Mononuclear cell (primary cell): Measurements from ENCODE around the gene AOC2. TPM values are rescaled to one million over a fixed set of nuclear protein-coding genes. Genes with fewer than 3 reads are reported as not detected.

Experiments
- H3K27me3 ChIP-seq: 2 replicates; pipeline ENCODE4 v1.6.0; 2011; ENCODE audit warnings: low read length, control low read depth; ENCODE audit not compliant: insufficient read depth
- H3K4me1 ChIP-seq: 2 replicates; pipeline ENCODE4 v1.5.1; 2011; ENCODE audit warnings: mild to moderate bottlenecking, low read length, control low read depth; ENCODE audit not compliant: insufficient read depth
- H3K4me3 ChIP-seq: 2 replicates; pipeline ENCODE4 v1.5.1; 2011; ENCODE audit warnings: mild to moderate bottlenecking, low read length, moderate library complexity
- H3K9me3 ChIP-seq: 2 replicates; pipeline ENCODE4 v1.5.1; 2011; ENCODE audit warnings: low read depth, mild to moderate bottlenecking, control low read depth, low read length
- total RNA-seq: library from RNA; depleted of rRNA; stranded (reverse); fragments of >200 nt; gene quantifications from one replicate; pipeline ENCODE4 v1.2.3, GENCODE V29; 2012

The AOC2 gene
- 1.5 TPM for total RNA-seq

GRCh38 chr17:42844271-42844670 is at the start of gene AOC2:
Gene AOC2, plus strand, starts transcription at chr17:42844580. Its CDS starts 47 bp downstream, at chr17:42844627.
- Histone ChIP-seq H3K27me3 (no peaks in the 10 kb centered on the region), H3K9me3 (no peaks in the 10 kb centered on the region), H3K4me1 (peaks cover 22% of the 10 kb centered on the region), H3K4me3 (no peak within 1 kb of the TSS)

GRCh38 chr17:42795061-42795460 is 49.3 kb upstream of the AOC2 start:
- peaks cover 19% of the 10 kb centered on the region for H3K4me1 ChIP-seq
- no peaks in the 10 kb centered on the region for H3K27me3 ChIP-seq
- no peaks in the 10 kb centered on the region for H3K9me3 ChIP-seq
- no peak overlapping the region for H3K4me3 ChIP-seq

- Histone ChIP-seq H3K4me1 (peaks cover 19% of the 10 kb centered on the region), H3K27me3 (no peaks in the 10 kb centered on the region), H3K4me3 (no peak overlapping the region), H3K9me3 (no peaks in the 10 kb centered on the region)
These were observed 48.9 kb upstream of the AOC2 start for GRCh38 chr17:42795465-42795864.

- no peaks in the 10 kb centered on the region for H3K9me3 ChIP-seq
- no peak overlapping the region for H3K4me3 ChIP-seq
- peaks cover 19% of the 10 kb centered on the region for H3K4me1 ChIP-seq
- H3K27me3 ChIP-seq: no peaks in the 10 kb centered on the region
These were observed 48.2 kb upstream of the AOC2 start for GRCh38 chr17:42796066-42796758.

GRCh38 chr17:42797067-42798007 is 47.0 kb upstream of the AOC2 start:
- H3K27me3 ChIP-seq: no peaks in the 10 kb centered on the region
- peak overlapping the region; percentile 82 for H3K4me3 ChIP-seq
- peaks cover 19% of the 10 kb centered on the region for H3K4me1 ChIP-seq
- no peaks in the 10 kb centered on the region for H3K9me3 ChIP-seq

GRCh38 chr17:42798011-42798382 is 46.4 kb upstream of the AOC2 start:
- Histone ChIP-seq H3K27me3 (no peaks in the 10 kb centered on the region), H3K9me3 (no peaks in the 10 kb centered on the region), H3K4me1 (peaks cover 19% of the 10 kb centered on the region), H3K4me3 (peak overlapping the region; percentile 82)

- Histone ChIP-seq H3K27me3 (no peaks in the 10 kb centered on the region), H3K4me3 (peak within 1 kb of the TSS; percentile 82), H3K9me3 (no peaks in the 10 kb centered on the region), H3K4me1 (peaks cover 19% of the 10 kb centered on the region)
These were observed 45.7 kb upstream of the AOC2 start, which contains the start of the genes CNTD1 and COA3 for GRCh38 chr17:42798383-42799380. Gene CNTD1, plus strand, starts transcription at chr17:42798861. Its CDS starts 207 bp downstream, at chr17:42799068. Gene COA3, minus strand, starts transcription at chr17:42798704. Its CDS starts 23 bp downstream, at chr17:42798681.

- Histone ChIP-seq H3K27me3 (no peaks in the 10 kb centered on the region), H3K9me3 (no peaks in the 10 kb centered on the region), H3K4me1 (peaks cover 5% of the 10 kb centered on the region), H3K4me3 (no peak overlapping the region)
These were observed 41.1 kb upstream of the AOC2 start for GRCh38 chr17:42803074-42803883.

- no peaks in the 10 kb centered on the region for H3K27me3 ChIP-seq
- no peaks in the 10 kb centered on the region for H3K4me1 ChIP-seq
- H3K9me3 ChIP-seq: no peaks in the 10 kb centered on the region
- no peak overlapping the region for H3K4me3 ChIP-seq
These were observed 39.4 kb upstream of the AOC2 start for GRCh38 chr17:42804918-42805367.

GRCh38 chr17:42806249-42806648 is 38.1 kb upstream of the AOC2 start:
- no peaks in the 10 kb centered on the region for H3K27me3 ChIP-seq

GRCh38 chr17:42809250-42809649 is 35.1 kb upstream of the AOC2 start:
- no peaks in the 10 kb centered on the region for H3K9me3 ChIP-seq
- no peaks in the 10 kb centered on the region for H3K27me3 ChIP-seq
- H3K4me1 ChIP-seq: no peaks in the 10 kb centered on the region

More at GRCh38 chr17:42806249-42806648, 38.1 kb upstream of the AOC2 start:
- no peak overlapping the region for H3K4me3 ChIP-seq
- no peaks in the 10 kb centered on the region for H3K4me1 ChIP-seq
- no peaks in the 10 kb centered on the region for H3K9me3 ChIP-seq

GRCh38 chr17:42814633-42815399 is 29.6 kb upstream of the AOC2 start:
- Histone ChIP-seq H3K27me3 (no peaks in the 10 kb centered on the region), H3K9me3 (no peaks in the 10 kb centered on the region), H3K4me1 (no peaks in the 10 kb centered on the region), H3K4me3 (no peak overlapping the region)

More at GRCh38 chr17:42809250-42809649, 35.1 kb upstream of the AOC2 start:
- no peak overlapping the region for H3K4me3 ChIP-seq

GRCh38 chr17:42817866-42818265 is 26.5 kb upstream of the AOC2 start:
- Histone ChIP-seq H3K27me3 (no peaks in the 10 kb centered on the region), H3K4me1 (peaks cover 4% of the 10 kb centered on the region), H3K4me3 (no peak overlapping the region), H3K9me3 (no peaks in the 10 kb centered on the region)
